CD14-positive monocyte (primary cell): ENCODE results near the gene CUX1. TPM values are rescaled to one million over a fixed set of nuclear protein-coding genes. Genes with fewer than 3 reads are reported as not detected.

Experiments used
- DNase-seq, 3 donors: peaks; one replicate each; pipeline ENCODE4 v3.0.0-alpha.2; 2011 to 2022
- H2AFZ ChIP-seq: 2 replicates; pipeline ENCODE4 v1.6.0; 2012; ENCODE audit warnings: mild to moderate bottlenecking, low read depth, low read length, inconsistent platforms; ENCODE audit not compliant: insufficient read depth, poor library complexity, severe bottlenecking
- H3K27ac ChIP-seq, 2 donors: 1 replicate in 1 of 2; 2 replicates in 1 of 2; pipeline ENCODE4 v1.5.1; 2012 to 2013; ENCODE audit warnings: low read length in 2 of 2, control low read depth in 1 of 2, inconsistent platforms in 1 of 2, low read depth in 1 of 2, mild to moderate bottlenecking in 1 of 2
- H3K27me3 ChIP-seq, 2 donors: one replicate each; pipeline versions ENCODE4 v1.6.0 to v1.6.1; 2011 to 2013; ENCODE audit warnings: low read length in 2 of 2; ENCODE audit not compliant: control insufficient read depth in 2 of 2, insufficient read depth in 2 of 2
- H3K36me3 ChIP-seq, 2 donors: replicated peaks in 1 of 2; 1 replicate in 1 of 2; 2 replicates in 1 of 2; pipeline versions ENCODE4 v1.5.1 to v1.6.1; 2012 to 2013; ENCODE audit warnings: low read length in 2 of 2, control low read depth in 1 of 2, inconsistent platforms in 1 of 2, mild to moderate bottlenecking in 1 of 2; ENCODE audit not compliant: insufficient read depth in 2 of 2, control insufficient read depth in 1 of 2
- H3K4me1 ChIP-seq, 2 donors: 1 replicate in 1 of 2; 2 replicates in 1 of 2; pipeline versions ENCODE4 v1.5.1 to v1.6.1; 2012 to 2013; ENCODE audit warnings: low read length in 2 of 2, control low read depth in 1 of 2, inconsistent platforms in 1 of 2, mild to moderate bottlenecking in 1 of 2, moderate library complexity in 1 of 2; ENCODE audit not compliant: insufficient read depth in 2 of 2, control insufficient read depth in 1 of 2
- H3K4me2 ChIP-seq: replicated peaks from 2 replicates; pipeline ENCODE3; 2012; ENCODE audit warnings: low read length, moderate library complexity, mild to moderate bottlenecking; ENCODE audit not compliant: poor library complexity, severe bottlenecking; ENCODE audit errors: extremely low read depth
- H3K4me3 ChIP-seq, 3 experiments: fragments of 200-600 bp in 1 of 3; sonication (generic) in 1 of 3; replicated peaks in 1 of 3; 1 replicate in 2 of 3; 2 replicates in 1 of 3; pipeline ENCODE4 v1.5.1; 2011 to 2013; ENCODE audit warnings: low read length in 3 of 3, mild to moderate bottlenecking in 3 of 3, control low read depth in 2 of 3, low read depth in 2 of 3, inconsistent platforms in 1 of 3, moderate library complexity in 1 of 3
- H3K79me2 ChIP-seq: 2 replicates; pipeline ENCODE4 v1.6.0; 2012; ENCODE audit warnings: mild to moderate bottlenecking, control low read depth, inconsistent platforms, low read length, moderate library complexity; ENCODE audit not compliant: insufficient read depth
- H3K9ac ChIP-seq: 2 replicates; pipeline ENCODE4 v1.6.0; 2017; ENCODE audit warnings: low read length, mild to moderate bottlenecking; ENCODE audit not compliant: insufficient read depth, poor library complexity, severe bottlenecking
- H3K9me3 ChIP-seq, 2 donors: replicated peaks in 1 of 2; 1 replicate in 1 of 2; 2 replicates in 1 of 2; pipeline versions ENCODE4 v1.5.1 to v1.6.1; 2012 to 2013; ENCODE audit warnings: low read length in 2 of 2, control low read depth in 1 of 2; ENCODE audit not compliant: control insufficient read depth in 1 of 2, insufficient read depth in 1 of 2
- H4K20me1 ChIP-seq: 2 replicates; pipeline ENCODE4 v1.6.0; 2012; ENCODE audit warnings: mild to moderate bottlenecking, low read length, control low read depth, moderate library complexity; ENCODE audit not compliant: insufficient read depth
- H3K27ac Mint-ChIP-seq, 7 donors: one replicate each; pipeline ENCODE4 v1.8.0; 2020; ENCODE audit warnings: mild to moderate bottlenecking in 7 of 7, mixed read lengths in 7 of 7, moderate library complexity in 6 of 7, inconsistent platforms in 2 of 7
- H3K27me3 Mint-ChIP-seq, 3 donors: one replicate each; pipeline ENCODE4 v1.8.0; 2021 to 2022; ENCODE audit warnings: low read depth in 3 of 3, mild to moderate bottlenecking in 3 of 3, mixed read lengths in 3 of 3, moderate library complexity in 3 of 3, inconsistent platforms in 1 of 3
- H3K36me3 Mint-ChIP-seq, 2 donors: one replicate each; pipeline ENCODE4 v1.8.0; 2020; ENCODE audit warnings: mixed read lengths in 2 of 2, inconsistent platforms in 1 of 2, mild to moderate bottlenecking in 1 of 2
- H3K4me1 Mint-ChIP-seq: one replicate; pipeline ENCODE4 v1.8.0; 2020; ENCODE audit warnings: mild to moderate bottlenecking, mixed read lengths
- H3K4me3 Mint-ChIP-seq, 2 donors: one replicate each; pipeline ENCODE4 v1.8.0; 2020; ENCODE audit warnings: mild to moderate bottlenecking in 2 of 2, mixed read lengths in 2 of 2, moderate library complexity in 1 of 2
- H3K9me3 Mint-ChIP-seq, 7 donors: one replicate each; pipeline ENCODE4 v1.8.0; 2020 to 2022; ENCODE audit warnings: mixed read lengths in 7 of 7, mild to moderate bottlenecking in 6 of 7, moderate library complexity in 6 of 7, inconsistent platforms in 2 of 7
- WGBS: methylation state at CpG from one replicate; pipeline ENCODE4 v1.1.5; 2013; ENCODE audit warnings: missing lambda C conversion rate; ENCODE audit not compliant: insufficient coverage; 5-methylcytosine and 5-hydroxymethylcytosine counted together
- intact Hi-C, 2 donors: fragments of 100-400 bp; cut with micrococcal nuclease; formaldehyde crosslinking; loops; one replicate each; pipeline versions ENCODE4 v1.15.0 to v1.15.1; 2023
- polyA plus RNA-seq, 3 donors: library from polyadenylated mRNA; depleted of rRNA in 1 of 3; unstranded in 2 of 3; stranded (reverse) in 1 of 3; fragments of 300-500 nt in 2 of 3; fragments of >200 nt in 1 of 3; fragmentation: Illumina TruSeq in 2 of 3; gene quantifications; 1 replicate in 2 of 3; 2 replicates in 1 of 3; pipeline ENCODE4 v1.2.3, GENCODE V29; 2012 to 2021
- TF ChIP-seq, protein P1 (sequence below): fragments of 200-600 bp; IDR thresholded peaks from one replicate; pipeline ENCODE4 v1.8.0; 2022; ENCODE audit warnings: antibody characterized with exemption, mild to moderate bottlenecking

CUX1 gene
- polyA plus RNA-seq, 3 donors = 17.6 to 38.0 (median 28.0) TPM

DNA sequence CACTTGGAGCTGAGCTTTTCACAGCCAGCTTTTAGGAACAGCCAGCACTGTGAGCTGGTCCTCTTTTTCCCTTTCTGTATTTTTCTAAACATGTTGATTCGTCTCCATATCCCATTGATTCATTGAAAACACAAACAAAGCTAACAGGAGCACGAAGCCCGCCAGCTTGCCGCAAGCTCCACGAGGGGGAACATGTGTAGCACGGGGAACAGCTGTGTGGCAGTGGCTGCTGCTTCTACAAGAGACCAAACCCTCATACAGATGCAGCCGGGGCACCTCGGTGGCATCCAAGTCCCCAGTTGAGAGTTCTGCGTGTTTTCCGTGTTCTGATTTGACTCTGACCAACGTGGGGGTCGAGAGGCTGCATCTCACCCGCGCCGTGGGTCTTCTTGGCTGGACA lies 388.5 kb downstream of the CUX1 start:
- Mint-ChIP-seq H3K27me3 (peaks cover 0 to 2% (median 0%) of the 10 kb centered on the region in 3 donors), H3K36me3 (peaks cover 85 to 100% of the 10 kb centered on the region in 2 donors), H3K9me3 (peaks cover 0 to 2% (median 0%) of the 10 kb centered on the region in 7 donors), H3K27ac (peak overlapping the region in 5 of 7 donors; percentile 13 to 73 (median 42)), H3K4me1 (no peaks in the 10 kb centered on the region), H3K4me3 (no peak overlapping the region)
- Histone ChIP-seq H3K4me3 (no peak overlapping the region), H3K9me3 (no peaks in the 10 kb centered on the region), H3K27me3 (no peaks in the 10 kb centered on the region), H3K79me2 (no peaks in the 10 kb centered on the region), H4K20me1 (peaks cover 16% of the 10 kb centered on the region), H3K36me3 (peaks cover 86 to 100% of the 10 kb centered on the region in 2 donors), H2AFZ (no peak overlapping the region), H3K27ac (no peak overlapping the region), H3K4me1 (no peaks in the 10 kb centered on the region), H3K9ac (no peak overlapping the region), H3K4me2 (no peak overlapping the region)
- 97% methylated on average over 12 of the region's 15 CpGs for WGBS
- intact Hi-C loops = no loop called here
- TF ChIP-seq, protein P1, sequence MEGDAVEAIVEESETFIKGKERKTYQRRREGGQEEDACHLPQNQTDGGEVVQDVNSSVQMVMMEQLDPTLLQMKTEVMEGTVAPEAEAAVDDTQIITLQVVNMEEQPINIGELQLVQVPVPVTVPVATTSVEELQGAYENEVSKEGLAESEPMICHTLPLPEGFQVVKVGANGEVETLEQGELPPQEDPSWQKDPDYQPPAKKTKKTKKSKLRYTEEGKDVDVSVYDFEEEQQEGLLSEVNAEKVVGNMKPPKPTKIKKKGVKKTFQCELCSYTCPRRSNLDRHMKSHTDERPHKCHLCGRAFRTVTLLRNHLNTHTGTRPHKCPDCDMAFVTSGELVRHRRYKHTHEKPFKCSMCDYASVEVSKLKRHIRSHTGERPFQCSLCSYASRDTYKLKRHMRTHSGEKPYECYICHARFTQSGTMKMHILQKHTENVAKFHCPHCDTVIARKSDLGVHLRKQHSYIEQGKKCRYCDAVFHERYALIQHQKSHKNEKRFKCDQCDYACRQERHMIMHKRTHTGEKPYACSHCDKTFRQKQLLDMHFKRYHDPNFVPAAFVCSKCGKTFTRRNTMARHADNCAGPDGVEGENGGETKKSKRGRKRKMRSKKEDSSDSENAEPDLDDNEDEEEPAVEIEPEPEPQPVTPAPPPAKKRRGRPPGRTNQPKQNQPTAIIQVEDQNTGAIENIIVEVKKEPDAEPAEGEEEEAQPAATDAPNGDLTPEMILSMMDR = no peak
- no peak for DNase-seq

DNA sequence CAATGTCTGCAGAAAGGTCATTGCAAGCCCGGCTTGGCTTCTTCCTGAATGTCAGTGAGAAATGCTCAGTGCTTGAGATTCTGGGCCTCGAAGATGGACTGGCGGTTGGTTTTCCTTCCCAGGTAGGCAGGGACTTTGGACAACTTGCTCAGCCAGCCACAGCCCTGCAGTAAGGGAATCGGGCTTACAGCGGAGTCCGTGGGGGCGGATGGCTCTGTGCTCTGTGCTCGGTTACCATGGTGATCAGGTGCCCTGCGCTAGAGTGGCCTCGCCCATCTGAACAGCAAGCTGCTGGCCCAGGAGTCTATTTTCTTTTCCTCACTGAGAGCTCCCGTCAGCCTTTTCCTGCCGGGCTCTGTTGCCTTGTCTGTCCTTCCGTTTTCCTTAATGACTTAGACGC lies 391.4 kb downstream of the CUX1 start:
- H3K9me3 Mint-ChIP-seq = peaks cover 0 to 2% (median 0%) of the 10 kb centered on the region in 7 donors
- no peak overlapping the region for H3K4me2 ChIP-seq
- no peaks in the 10 kb centered on the region for H3K4me1 Mint-ChIP-seq
- H3K36me3 Mint-ChIP-seq = peaks cover 82 to 99% of the 10 kb centered on the region in 2 donors
- no peak overlapping the region for H3K4me3 ChIP-seq
- intact Hi-C loops = no loop called here
- peaks cover 0 to 2% (median 0%) of the 10 kb centered on the region in 3 donors for H3K27me3 Mint-ChIP-seq
- H3K9me3 ChIP-seq = no peaks in the 10 kb centered on the region
- TF ChIP-seq, protein P1 = no peak
- H3K36me3 ChIP-seq = peaks cover 83 to 99% of the 10 kb centered on the region in 2 donors
- H3K9ac ChIP-seq = no peak overlapping the region
- H3K4me3 Mint-ChIP-seq = no peak overlapping the region
- no peaks in the 10 kb centered on the region for H3K27me3 ChIP-seq
- no peaks in the 10 kb centered on the region for H3K4me1 ChIP-seq
- WGBS = 95% methylated on average over 14 of the region's 14 CpGs
- no peak overlapping the region for H2AFZ ChIP-seq
- peaks cover 21% of the 10 kb centered on the region for H4K20me1 ChIP-seq
- H3K79me2 ChIP-seq = no peaks in the 10 kb centered on the region
- H3K27ac Mint-ChIP-seq = peak overlapping the region in 2 of 7 donors; percentile 32 to 48
- H3K27ac ChIP-seq = no peak overlapping the region
- DNase-seq = no peak
